HG03175 (cell line): ENCODE data around the gene MAP3K21.

Experiments used
- ATAC-seq: cut with Tn5 transposase; IDR thresholded peaks from one replicate; pipeline ENCODE4 v1.9.1; 2021; ENCODE audit warnings: mild to moderate bottlenecking, moderate library complexity; ENCODE audit not compliant: unreplicated experiment

Gene MAP3K21

DNA sequence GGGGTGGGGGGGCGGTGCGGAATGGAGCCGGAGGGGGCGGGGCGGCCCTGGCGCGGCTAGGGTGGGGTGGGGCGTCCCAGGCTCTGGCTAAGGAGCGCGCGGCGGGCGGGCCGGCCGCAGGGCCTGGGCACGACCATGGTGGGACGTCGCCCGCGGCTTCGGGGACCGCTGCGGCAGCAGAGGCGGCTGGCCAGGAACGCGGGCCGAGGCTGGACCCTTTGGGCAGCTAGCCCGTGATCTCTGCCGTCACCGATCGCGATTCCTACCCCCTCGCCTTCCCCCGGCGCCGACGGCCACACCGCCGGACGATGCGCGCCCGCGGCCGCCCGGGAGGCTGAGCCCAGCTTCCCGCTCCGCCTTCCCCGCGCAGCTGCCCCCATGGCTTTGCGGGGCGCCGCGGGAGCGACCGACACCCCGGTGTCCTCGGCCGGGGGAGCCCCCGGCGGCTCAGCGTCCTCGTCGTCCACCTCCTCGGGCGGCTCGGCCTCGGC lies at the start of gene MAP3K21:
MAP3K21 (plus strand) TSS at position 74 of the 491 bp plus-strand sequence; CDS start at position 379, 305 bp downstream.
- peak; percentile 51 for ATAC-seq

DNA sequence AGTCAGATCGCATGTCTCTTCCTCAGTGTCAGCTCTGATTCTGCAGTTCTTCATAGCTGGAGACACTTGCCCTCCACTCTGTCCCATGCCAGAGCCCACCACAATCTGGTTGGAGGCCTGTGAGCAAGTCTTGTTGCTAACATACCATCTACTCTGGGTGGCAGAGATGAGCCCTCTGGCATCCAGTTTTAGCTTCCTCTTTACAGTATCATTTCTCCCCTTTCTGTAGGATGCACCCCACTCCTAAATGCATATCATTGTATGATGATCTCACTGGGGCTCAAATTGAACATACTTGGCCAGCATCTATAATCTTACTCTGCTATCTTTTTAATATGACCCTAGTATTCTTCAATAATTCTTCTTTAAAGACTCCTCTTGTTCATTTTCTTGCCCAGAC lies 48.9 kb upstream of the MAP3K21 start:
- ATAC-seq: no peak

- ATAC-seq: no peak
These were observed 47.6 kb upstream of the MAP3K21 start for GRCh38 chr1:233279971-233280370.

GRCh38 chr1:233281711-233282581 lies 45.6 kb upstream of the MAP3K21 start:
- ATAC-seq: peak; percentile 90

DNA sequence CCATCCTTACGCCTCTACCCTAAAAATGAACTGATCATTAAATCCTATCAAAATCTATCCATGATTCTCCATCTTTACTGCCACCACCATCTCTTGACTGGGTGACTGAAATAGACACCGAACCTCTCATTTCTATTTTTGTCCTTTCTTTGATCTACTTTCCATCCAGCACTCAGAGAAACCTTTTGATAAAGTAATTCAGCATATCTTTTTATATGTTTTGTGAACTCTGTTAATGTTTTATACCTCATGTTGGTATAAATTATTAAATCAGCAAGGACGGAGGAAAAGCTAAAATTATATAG lies 45.0 kb upstream of the MAP3K21 start:
- no peak for ATAC-seq

DNA sequence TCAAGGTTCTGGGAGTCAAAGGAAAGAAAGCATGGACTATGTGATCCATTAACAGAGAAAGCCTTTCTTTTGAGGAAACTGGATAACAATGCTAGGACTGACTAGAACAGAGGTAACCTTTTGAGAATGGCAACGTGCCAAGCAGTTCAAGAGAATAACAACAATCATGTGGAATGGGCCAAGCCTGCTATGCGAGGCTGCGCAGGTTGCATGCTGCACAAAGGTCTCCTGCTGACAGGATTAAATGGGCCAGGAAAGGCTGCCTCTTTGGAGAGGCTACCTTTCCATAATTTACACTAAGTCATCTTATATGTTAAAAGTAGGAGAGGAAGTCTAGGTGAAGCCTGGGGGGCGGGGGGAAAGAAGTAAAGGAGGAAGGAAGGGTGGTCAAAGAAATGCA lies 37.8 kb upstream of the MAP3K21 start:
- ATAC-seq: no peak

DNA sequence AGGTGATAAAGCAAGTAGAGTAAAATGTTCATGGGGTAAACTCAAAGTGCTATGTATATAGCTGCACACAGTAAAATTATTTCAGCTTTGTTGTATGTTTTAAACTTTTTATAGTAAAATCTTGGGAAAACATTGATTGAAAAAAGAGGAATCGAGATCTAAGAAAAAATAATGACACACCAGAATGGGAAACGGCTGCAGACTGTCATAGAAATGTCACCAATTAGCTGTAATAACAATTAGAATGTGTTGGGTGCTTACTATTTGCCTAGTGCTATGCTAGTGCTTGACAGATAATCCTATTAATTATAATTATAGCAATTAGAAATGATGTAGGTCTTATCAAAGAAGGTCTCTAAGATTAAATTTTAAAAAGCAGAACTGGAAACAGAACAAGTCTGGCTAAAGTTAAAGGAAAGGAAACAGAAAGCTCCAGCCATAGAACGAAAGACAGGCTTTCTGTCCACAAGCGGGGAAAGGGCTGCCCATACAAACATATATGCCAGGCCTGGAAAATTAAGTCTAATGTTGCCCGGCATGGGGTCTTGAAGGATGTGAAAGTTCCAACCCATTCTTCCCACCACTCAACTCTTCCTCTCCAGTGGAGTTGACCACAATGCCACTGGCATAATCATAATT lies 37.0 kb upstream of the MAP3K21 start:
- ATAC-seq: no peak

GRCh38 chr1:233293556-233294446 lies 33.7 kb upstream of the MAP3K21 start:
- no peak for ATAC-seq

- ATAC-seq: peak; percentile 48
These were observed 32.6 kb upstream of the MAP3K21 start for GRCh38 chr1:233294913-233295236.

DNA sequence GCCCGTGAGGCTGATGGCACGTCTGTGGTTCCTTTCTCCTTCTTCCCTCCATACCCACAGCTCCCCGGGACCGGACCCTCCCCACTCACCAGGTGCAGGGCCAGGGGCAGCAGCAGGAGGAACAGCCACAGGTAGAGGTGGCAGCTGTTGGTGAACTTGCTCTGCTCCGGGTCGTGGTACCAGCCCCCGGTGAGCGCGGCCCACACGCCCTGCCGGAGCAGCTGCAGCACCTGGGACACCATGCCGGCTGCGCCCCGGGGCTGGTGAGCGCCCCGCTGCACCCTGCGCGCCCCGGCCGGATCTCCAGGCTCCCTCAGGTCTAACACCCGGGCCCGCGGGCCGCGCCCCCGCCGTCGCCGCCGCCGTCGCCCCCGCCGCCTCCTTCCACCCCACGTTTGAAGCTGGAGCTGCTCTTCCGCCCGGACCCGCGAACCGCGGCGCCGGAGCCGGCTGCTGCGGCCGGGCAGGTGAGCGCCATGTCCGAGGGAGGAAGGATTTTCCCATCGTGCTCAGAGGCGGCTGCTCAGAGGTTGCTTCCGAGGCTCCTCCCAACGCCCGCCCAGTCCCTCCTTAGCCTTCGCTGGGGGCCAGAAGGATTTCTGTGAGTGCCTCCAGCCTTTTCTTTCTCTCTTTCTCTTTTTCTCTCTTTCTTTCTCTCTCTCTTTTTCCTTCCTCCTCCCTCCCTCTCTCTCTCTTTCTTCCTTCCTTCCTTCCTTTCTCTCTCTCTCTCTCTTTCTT lies 32.1 kb upstream of the MAP3K21 start, which contains the start of gene PCNX2:
PCNX2 (minus strand) TSS at position 489 of the 738 bp plus-strand sequence; CDS start at position 242, 247 bp downstream.
- peak; percentile 90 for ATAC-seq

DNA sequence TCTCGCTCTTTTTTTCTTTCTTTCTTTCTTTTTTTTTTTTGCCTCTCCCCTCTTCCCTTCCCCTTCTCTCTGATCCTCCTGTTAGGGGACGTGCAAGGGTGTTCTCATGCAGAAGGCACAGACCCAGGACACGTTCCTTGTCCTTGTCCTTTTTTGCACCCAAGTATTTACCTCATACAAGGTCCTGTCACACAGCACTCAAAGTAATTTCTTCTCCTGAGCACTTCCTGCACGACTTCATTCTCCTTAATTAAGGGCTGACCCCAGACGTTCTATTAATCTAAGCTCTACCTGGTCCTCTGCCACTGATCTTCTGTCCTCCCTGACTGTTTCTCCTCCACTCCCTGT lies 31.6 kb upstream of the MAP3K21 start:
- ATAC-seq: no peak

- ATAC-seq: no peak
These were observed 28.1 kb upstream of the MAP3K21 start for GRCh38 chr1:233299450-233299849.

- no peak for ATAC-seq
These were observed 27.2 kb upstream of the MAP3K21 start for GRCh38 chr1:233300326-233300725.

DNA sequence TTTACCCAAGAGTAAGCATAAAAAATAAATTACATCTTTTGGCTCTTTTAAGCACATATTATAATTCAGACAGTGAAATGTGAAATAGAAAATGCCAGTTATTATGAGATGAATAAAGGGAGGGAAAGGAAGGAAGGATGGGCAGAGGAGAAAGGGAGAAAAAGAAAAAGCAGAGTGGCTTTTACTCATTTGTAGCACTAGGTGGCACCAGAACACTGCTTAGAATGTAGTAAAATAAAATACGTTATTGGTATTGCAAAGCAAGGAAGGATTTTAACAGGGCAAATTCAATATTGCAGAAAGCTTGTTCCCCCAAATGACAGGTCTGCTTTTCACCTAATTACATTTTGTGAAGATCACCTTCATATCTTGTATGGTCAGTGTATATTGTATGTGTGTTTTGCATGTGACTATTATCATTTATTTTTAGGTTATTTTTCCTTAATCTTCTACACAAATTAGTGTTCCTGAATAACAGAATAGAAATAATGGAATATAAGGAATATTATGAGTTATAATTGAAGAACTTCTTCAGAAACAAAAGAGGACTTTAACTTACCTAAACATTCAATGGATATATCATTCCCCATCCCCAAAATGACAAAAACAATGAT lies 22.9 kb upstream of the MAP3K21 start:
- no peak for ATAC-seq

DNA sequence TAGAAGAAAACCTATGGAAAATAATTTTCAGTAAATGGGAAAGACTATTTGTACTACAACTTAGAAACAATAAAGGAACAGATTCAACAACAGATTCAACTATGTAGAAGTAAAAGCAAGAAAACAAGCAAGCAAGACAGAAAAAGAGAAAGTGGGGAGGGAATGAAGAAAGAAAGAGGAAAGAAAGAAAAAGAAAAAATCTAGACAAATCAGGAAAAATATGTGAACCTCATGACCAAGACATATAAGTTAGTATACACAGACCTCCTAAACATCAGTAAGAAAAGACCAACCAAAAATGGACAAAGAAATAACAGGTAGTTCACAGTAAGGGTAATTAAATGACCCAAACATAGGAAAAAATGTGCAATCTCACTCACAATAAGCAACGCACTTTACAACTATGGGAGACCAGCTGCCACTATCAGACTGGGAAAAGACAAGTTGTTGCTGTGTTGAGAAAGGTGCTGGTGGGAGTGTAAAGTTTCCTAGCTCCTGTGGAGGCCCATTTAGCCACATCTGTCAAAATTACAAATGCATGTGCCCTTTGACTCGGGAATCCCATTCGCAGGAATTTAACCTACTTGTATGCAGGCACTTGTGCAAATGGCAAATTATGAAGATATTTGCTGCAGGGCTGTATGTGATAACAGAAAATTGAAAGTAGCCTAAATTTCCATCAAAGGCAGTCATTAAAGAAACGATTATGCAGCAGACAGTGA lies 13.9 kb upstream of the MAP3K21 start:
- no peak for ATAC-seq

GRCh38 chr1:233315718-233316301 lies 11.7 kb upstream of the MAP3K21 start:
- ATAC-seq: no peak

DNA sequence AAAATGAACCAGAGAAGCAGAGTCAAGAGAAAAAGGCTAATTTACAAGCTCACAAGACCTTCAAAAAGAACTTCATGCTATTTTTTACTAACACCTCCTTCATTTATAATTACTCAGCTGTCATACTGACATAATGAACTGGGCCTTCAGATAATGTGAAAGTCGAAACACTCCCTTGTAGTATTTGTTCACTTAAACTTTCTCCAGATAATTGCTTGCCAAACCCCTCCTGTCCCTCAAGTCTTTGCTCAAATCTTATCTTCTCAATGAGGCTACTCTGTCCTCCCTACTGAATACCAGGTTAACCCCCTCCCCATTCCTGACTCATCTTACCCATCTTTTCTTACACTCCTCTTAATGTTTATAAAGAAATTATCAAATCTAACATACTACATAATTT lies 11.1 kb upstream of the MAP3K21 start:
- no peak for ATAC-seq

- ATAC-seq: no peak
These were observed 8.3 kb upstream of the MAP3K21 start for GRCh38 chr1:233319272-233319671.

GRCh38 chr1:233320023-233320422 lies 7.5 kb upstream of the MAP3K21 start:
- no peak for ATAC-seq
